Measurements from ENCODE around the gene OR5L2. TPM values are rescaled to one million over a fixed set of nuclear protein-coding genes. Genes with fewer than 3 reads are reported as not detected.

Gene OR5L2
- total and polyA plus RNA-seq, 4 donors = not detected

GRCh38 chr11:55806248-55806647, 20.8 kb upstream of the OR5L2 start:
- WGBS, 2 donors = 89 to 94% methylated on average over 1 of the region's 1 CpG
- H3K36me3 ChIP-seq (ENCODE audit: control insufficient read depth in 4 of 4, insufficient read depth in 4 of 4, low read length in 4 of 4) = no peaks in the 10 kb centered on the region

GRCh38 chr11:55811067-55811466, 16.0 kb upstream of the OR5L2 start, which contains the start of gene OR5L1:
Gene OR5L1 (plus strand): TSS chr11:55811367. CDS start chr11:55811467, 100 bp downstream.
- TF ChIP-seq CTCF (IDR thresholded peaks at IDR 0.05; ENCODE audit: control extremely low read depth, extremely low read depth) = no peak
- WGBS, 2 donors = 88 to 93% methylated on average over 1 of the region's 1 CpG
- Histone ChIP-seq H3K36me3 (ENCODE audit: control insufficient read depth in 4 of 4, insufficient read depth in 4 of 4, low read length in 4 of 4) (no peaks in the 10 kb centered on the region), H3K27me3 (ENCODE audit: control insufficient read depth in 3 of 3, insufficient read depth in 3 of 3, low read length in 2 of 3) (no peaks in the 10 kb centered on the region), H3K27ac (ENCODE audit: low read depth in 1 of 2, low read length in 1 of 2) (no peak within 1 kb of the TSS), H3K4me3 (no peak within 1 kb of the TSS), H3K9ac (ENCODE audit: insufficient read depth in 1 of 2, low read length in 2 of 2) (no peak within 1 kb of the TSS), H3K9me3 (ENCODE audit: control insufficient read depth in 4 of 4, insufficient read depth in 3 of 4, low read length in 3 of 4) (peaks cover 0 to 11% (median 5%) of the 10 kb centered on the region in 4 donors), H3K4me1 (ENCODE audit: control insufficient read depth in 5 of 5, insufficient read depth in 5 of 5, low read length in 5 of 5) (no peaks in the 10 kb centered on the region)
- DNase-seq (no peak), ATAC-seq (ENCODE audit: insufficient read depth, low FRiP score) (no peak)

More at GRCh38 chr11:55806248-55806647, 20.8 kb upstream of the OR5L2 start:
- DNase-seq = no peak
- Histone ChIP-seq H3K9ac (ENCODE audit: insufficient read depth in 1 of 2, low read length in 2 of 2) (no peak overlapping the region), H3K9me3 (ENCODE audit: control insufficient read depth in 4 of 4, insufficient read depth in 3 of 4, low read length in 3 of 4) (peaks cover 0 to 20% (median 4%) of the 10 kb centered on the region in 4 donors), H3K27ac (ENCODE audit: low read depth in 1 of 2, low read length in 1 of 2) (no peak overlapping the region), H3K27me3 (ENCODE audit: control insufficient read depth in 3 of 3, insufficient read depth in 3 of 3, low read length in 2 of 3) (no peaks in the 10 kb centered on the region), H3K4me1 (ENCODE audit: control insufficient read depth in 5 of 5, insufficient read depth in 5 of 5, low read length in 5 of 5) (no peaks in the 10 kb centered on the region), H3K4me3 (no peak overlapping the region)
- no peak for ATAC-seq (ENCODE audit: insufficient read depth, low FRiP score)
- no peak for TF ChIP-seq CTCF (IDR thresholded peaks at IDR 0.05; ENCODE audit: control extremely low read depth, extremely low read depth)

GRCh38 chr11:55819330-55819729, 7.7 kb upstream of the OR5L2 start, which contains the start of gene OR5D18:
Gene OR5D18 (plus strand): TSS chr11:55819630. CDS start chr11:55819630, 0 bp downstream.
- Histone ChIP-seq H3K9me3 (ENCODE audit: control insufficient read depth in 4 of 4, insufficient read depth in 3 of 4, low read length in 3 of 4) (peaks cover 0 to 11% (median 0%) of the 10 kb centered on the region in 4 donors), H3K4me1 (ENCODE audit: control insufficient read depth in 5 of 5, insufficient read depth in 5 of 5, low read length in 5 of 5) (no peaks in the 10 kb centered on the region), H3K9ac (ENCODE audit: insufficient read depth in 1 of 2, low read length in 2 of 2) (no peak within 1 kb of the TSS), H3K36me3 (ENCODE audit: control insufficient read depth in 4 of 4, insufficient read depth in 4 of 4, low read length in 4 of 4) (no peaks in the 10 kb centered on the region), H3K27ac (ENCODE audit: low read depth in 1 of 2, low read length in 1 of 2) (no peak within 1 kb of the TSS), H3K4me3 (no peak within 1 kb of the TSS), H3K27me3 (ENCODE audit: control insufficient read depth in 3 of 3, insufficient read depth in 3 of 3, low read length in 2 of 3) (no peaks in the 10 kb centered on the region)
- ATAC-seq (ENCODE audit: insufficient read depth, low FRiP score) = no peak
- TF ChIP-seq CTCF (IDR thresholded peaks at IDR 0.05; ENCODE audit: control extremely low read depth, extremely low read depth) = no peak
- DNase-seq = no peak
- WGBS, 2 donors = 85 to 86% methylated on average over 5 of the region's 5 CpGs

GRCh38 chr11:55838452-55838851, 11.4 kb downstream of the OR5L2 start, which contains the start of gene OR5D16:
Gene OR5D16 (plus strand): TSS chr11:55838752. CDS start chr11:55838752, 0 bp downstream.
- Histone ChIP-seq H3K27ac (ENCODE audit: low read depth in 1 of 2, low read length in 1 of 2) (no peak within 1 kb of the TSS), H3K36me3 (ENCODE audit: control insufficient read depth in 4 of 4, insufficient read depth in 4 of 4, low read length in 4 of 4) (no peaks in the 10 kb centered on the region), H3K9me3 (ENCODE audit: control insufficient read depth in 4 of 4, insufficient read depth in 3 of 4, low read length in 3 of 4) (peaks cover 0 to 6% (median 2%) of the 10 kb centered on the region in 4 donors), H3K27me3 (ENCODE audit: control insufficient read depth in 3 of 3, insufficient read depth in 3 of 3, low read length in 2 of 3) (no peaks in the 10 kb centered on the region), H3K4me3 (no peak within 1 kb of the TSS), H3K9ac (ENCODE audit: insufficient read depth in 1 of 2, low read length in 2 of 2) (no peak within 1 kb of the TSS), H3K4me1 (ENCODE audit: control insufficient read depth in 5 of 5, insufficient read depth in 5 of 5, low read length in 5 of 5) (no peaks in the 10 kb centered on the region)
- ATAC-seq (ENCODE audit: insufficient read depth, low FRiP score) (no peak), DNase-seq (no peak)
- TF ChIP-seq CTCF (IDR thresholded peaks at IDR 0.05; ENCODE audit: control extremely low read depth, extremely low read depth) = no peak
- WGBS, 2 donors = 26 to 34% methylated on average over 3 of the region's 3 CpGs

All from lung (tissue), 12 donors.